ENCODE results near the gene PDZD2. TPM values are rescaled to one million over a fixed set of nuclear protein-coding genes. Genes with fewer than 3 reads are reported as not detected.

PDZD2 gene
- total and polyA plus RNA-seq, 3 donors from 2014 or later, result 47.3 to 89.1 (median 83.9) TPM

DNA sequence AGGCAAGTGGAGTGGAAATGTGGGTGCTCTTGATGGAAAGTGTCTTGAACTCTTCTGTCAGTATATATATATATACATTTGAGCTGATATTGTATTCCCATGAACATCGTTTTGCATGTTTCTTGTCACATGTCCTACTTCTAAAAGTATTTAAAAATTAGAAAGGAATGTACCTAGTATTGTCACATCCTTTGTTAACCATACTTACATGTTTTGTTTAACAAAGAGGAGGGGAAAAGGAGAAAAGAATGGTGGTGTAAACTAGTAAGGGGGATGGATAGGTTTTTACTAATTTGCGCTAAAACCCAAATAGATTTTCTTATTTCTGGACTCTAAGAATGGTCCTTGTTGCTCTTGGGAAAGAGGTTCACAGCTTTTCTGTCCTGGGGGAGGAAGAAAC, 353.4 kb downstream of the PDZD2 start:
- Histone ChIP-seq H3K27ac (no peak overlapping the region), H3K9me3 (no peaks in the 10 kb centered on the region), H3K36me3 (ENCODE audit: low read depth, missing control alignments) (no peaks in the 10 kb centered on the region), H3K27me3 (no peaks in the 10 kb centered on the region), H3K4me3 (no peak overlapping the region), H3K4me1 (peaks cover 9% of the 10 kb centered on the region)
- DNase-seq, result no peak
- WGBS, 2 donors, result 89 to 97% methylated on average over 2 of the region's 2 CpGs
- TF ChIP-seq POLR2A (IDR thresholded peaks at IDR 0.05), result no peak
- TF ChIP-seq, protein P1, sequence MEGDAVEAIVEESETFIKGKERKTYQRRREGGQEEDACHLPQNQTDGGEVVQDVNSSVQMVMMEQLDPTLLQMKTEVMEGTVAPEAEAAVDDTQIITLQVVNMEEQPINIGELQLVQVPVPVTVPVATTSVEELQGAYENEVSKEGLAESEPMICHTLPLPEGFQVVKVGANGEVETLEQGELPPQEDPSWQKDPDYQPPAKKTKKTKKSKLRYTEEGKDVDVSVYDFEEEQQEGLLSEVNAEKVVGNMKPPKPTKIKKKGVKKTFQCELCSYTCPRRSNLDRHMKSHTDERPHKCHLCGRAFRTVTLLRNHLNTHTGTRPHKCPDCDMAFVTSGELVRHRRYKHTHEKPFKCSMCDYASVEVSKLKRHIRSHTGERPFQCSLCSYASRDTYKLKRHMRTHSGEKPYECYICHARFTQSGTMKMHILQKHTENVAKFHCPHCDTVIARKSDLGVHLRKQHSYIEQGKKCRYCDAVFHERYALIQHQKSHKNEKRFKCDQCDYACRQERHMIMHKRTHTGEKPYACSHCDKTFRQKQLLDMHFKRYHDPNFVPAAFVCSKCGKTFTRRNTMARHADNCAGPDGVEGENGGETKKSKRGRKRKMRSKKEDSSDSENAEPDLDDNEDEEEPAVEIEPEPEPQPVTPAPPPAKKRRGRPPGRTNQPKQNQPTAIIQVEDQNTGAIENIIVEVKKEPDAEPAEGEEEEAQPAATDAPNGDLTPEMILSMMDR (IDR thresholded peaks at IDR 0.05), result no peak
- intact Hi-C loops (cut with DNase I; ENCODE audit: low total_unique reads), result no loop called here

DNA sequence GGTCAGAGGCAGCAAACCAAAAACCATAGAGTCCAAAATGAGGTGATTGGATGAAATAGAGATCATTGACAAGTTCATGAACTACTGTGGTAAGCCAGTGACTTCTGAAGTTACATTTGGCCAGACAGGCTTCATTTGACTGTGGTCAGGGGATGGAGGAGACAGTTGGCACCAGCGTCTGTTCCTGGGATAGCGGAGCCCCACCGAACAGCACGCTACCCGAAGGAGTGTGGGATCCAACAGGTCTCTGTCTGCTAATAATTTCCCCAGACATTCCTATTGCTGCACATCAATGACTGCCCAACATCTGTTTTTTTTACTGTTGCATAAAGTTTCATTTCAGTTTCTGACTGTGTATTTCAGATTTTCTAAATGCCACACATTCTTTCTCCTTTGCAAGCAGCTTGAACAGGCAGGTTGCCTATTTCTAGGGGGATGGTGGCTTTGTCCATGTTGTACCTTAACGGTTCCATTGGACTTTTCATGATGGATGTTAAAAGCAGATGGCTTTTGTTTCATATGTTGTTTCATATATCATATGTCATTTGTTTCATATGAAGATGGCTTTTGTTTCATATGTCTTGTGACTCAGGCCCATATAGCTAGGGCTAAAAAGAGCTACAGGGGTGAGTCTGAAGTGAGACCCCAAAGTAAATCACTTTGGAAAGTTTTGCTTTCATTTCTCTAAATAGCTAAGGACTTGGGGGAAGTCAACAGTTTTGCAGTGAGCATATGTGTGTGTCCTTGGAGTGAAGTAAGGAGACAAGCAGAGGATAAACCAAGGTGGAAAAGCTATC, 354.4 kb downstream of the PDZD2 start:
- Histone ChIP-seq H3K9me3 (no peaks in the 10 kb centered on the region), H3K4me3 (no peak overlapping the region), H3K4me1 (peaks cover 9% of the 10 kb centered on the region), H3K27ac (no peak overlapping the region), H3K36me3 (ENCODE audit: low read depth, missing control alignments) (no peaks in the 10 kb centered on the region), H3K27me3 (no peaks in the 10 kb centered on the region)
- 43 to 73% methylated on average over 6 of the region's 6 CpGs for WGBS, 2 donors
- intact Hi-C loops (cut with DNase I; ENCODE audit: low total_unique reads), result no loop called here
- no peak for TF ChIP-seq POLR2A (IDR thresholded peaks at IDR 0.05)
- TF ChIP-seq, protein P1 (IDR thresholded peaks at IDR 0.05), result no peak
- DNase-seq, result no peak

DNA sequence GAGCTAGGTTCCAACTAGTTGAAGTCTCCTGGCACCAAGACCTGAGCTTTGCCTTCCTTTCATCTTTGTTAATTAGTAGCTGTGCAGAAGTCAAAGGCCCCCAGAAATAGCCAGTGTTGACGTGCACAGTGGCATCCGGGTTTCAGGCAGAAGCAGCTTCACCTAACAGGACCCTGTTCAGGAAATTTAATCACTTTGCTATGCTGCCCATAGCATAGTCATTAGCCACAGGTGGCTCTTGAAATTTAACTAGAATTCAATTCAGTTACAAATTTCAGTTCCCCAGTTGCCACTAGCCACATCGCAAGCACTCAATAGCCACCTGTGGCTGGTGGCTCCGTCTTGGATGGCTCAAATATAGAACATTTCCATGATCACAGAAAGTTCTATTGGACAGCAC, 356.1 kb downstream of the PDZD2 start:
- TF ChIP-seq POLR2A (IDR thresholded peaks at IDR 0.05), result no peak
- TF ChIP-seq, protein P1 (IDR thresholded peaks at IDR 0.05), result no peak
- no peaks in the 10 kb centered on the region for H3K9me3 ChIP-seq
- H3K4me1 ChIP-seq, result peaks cover 9% of the 10 kb centered on the region
- DNase-seq, result no peak
- H3K27ac ChIP-seq, result no peak overlapping the region
- no peaks in the 10 kb centered on the region for H3K36me3 ChIP-seq (ENCODE audit: low read depth, missing control alignments)
- WGBS, 2 donors, result 87 to 94% methylated on average over 4 of the region's 4 CpGs
- no peaks in the 10 kb centered on the region for H3K27me3 ChIP-seq
- H3K4me3 ChIP-seq, result no peak overlapping the region
- intact Hi-C loops (cut with DNase I; ENCODE audit: low total_unique reads), result no loop called here

DNA sequence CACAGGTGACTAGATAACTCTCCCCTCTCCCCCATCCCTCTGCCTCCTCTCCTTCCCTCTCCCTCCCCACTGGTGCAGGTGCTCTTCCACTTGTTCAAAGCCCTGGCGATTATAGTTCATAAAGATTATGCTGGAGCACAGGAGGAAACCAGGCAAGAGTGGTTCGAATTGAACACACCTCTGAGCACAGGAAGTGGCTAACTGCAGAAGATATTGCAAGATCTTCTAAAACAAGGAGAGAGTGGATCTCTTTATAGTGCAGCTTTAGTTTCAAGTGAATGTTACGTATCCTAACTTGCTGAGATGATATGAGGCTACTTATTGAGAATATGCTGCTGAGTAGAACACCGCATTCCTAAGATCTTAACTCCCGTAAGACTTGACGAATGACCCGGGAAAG, 356.8 kb downstream of the PDZD2 start:
- 87 to 92% methylated on average over 7 of the region's 7 CpGs for WGBS, 2 donors

More for the DNA sequence above, 356.8 kb downstream of the PDZD2 start:
- Histone ChIP-seq H3K4me3 (no peak overlapping the region), H3K9me3 (no peaks in the 10 kb centered on the region), H3K27ac (no peak overlapping the region), H3K27me3 (no peaks in the 10 kb centered on the region), H3K36me3 (ENCODE audit: low read depth, missing control alignments) (no peaks in the 10 kb centered on the region), H3K4me1 (peaks cover 9% of the 10 kb centered on the region)
- no peak for DNase-seq
- intact Hi-C loops (cut with DNase I; ENCODE audit: low total_unique reads), result no loop called here
- TF ChIP-seq, protein P1 (IDR thresholded peaks at IDR 0.05), result no peak
- TF ChIP-seq POLR2A (IDR thresholded peaks at IDR 0.05), result no peak

Data from testis (tissue), 3 donors.